ENCODE results near the gene MED15.

GRCh38 chr22:20602609-20603164 is 95.3 kb downstream of the MED15 start:
- no peak for TF ChIP-seq POLR2A (IDR thresholded peaks at IDR 0.05)
- TF ChIP-seq, protein P1, sequence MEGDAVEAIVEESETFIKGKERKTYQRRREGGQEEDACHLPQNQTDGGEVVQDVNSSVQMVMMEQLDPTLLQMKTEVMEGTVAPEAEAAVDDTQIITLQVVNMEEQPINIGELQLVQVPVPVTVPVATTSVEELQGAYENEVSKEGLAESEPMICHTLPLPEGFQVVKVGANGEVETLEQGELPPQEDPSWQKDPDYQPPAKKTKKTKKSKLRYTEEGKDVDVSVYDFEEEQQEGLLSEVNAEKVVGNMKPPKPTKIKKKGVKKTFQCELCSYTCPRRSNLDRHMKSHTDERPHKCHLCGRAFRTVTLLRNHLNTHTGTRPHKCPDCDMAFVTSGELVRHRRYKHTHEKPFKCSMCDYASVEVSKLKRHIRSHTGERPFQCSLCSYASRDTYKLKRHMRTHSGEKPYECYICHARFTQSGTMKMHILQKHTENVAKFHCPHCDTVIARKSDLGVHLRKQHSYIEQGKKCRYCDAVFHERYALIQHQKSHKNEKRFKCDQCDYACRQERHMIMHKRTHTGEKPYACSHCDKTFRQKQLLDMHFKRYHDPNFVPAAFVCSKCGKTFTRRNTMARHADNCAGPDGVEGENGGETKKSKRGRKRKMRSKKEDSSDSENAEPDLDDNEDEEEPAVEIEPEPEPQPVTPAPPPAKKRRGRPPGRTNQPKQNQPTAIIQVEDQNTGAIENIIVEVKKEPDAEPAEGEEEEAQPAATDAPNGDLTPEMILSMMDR (IDR thresholded peaks at IDR 0.05), result no peak
- no peak for TF ChIP-seq EP300 (IDR thresholded peaks at IDR 0.05)

Data from sigmoid colon (tissue), 4 donors.